Measurements from ENCODE around the gene ARGLU1. TPM values are rescaled to one million over a fixed set of nuclear protein-coding genes. Genes with fewer than 3 reads are reported as not detected.

The ARGLU1 gene
- total RNA-seq, 1 experiment from 2014 or later, result 115 TPM

- TF ChIP-seq PREB (CRISPR knock-in tag; IDR thresholded peaks at IDR 0.05; ENCODE audit: borderline replicate concordance) (peak; percentile 1; the same call in 1 of the 2 replicates), EMX1 (CRISPR knock-in tag; IDR thresholded peaks at IDR 0.05) (no peak), ZNF219 (CRISPR knock-in tag; IDR thresholded peaks at IDR 0.05; ENCODE audit: borderline replicate concordance) (no peak), ZNF423 (CRISPR knock-in tag; IDR thresholded peaks at IDR 0.05) (peak; percentile 70), ZNF281 (CRISPR knock-in tag; IDR thresholded peaks at IDR 0.05) (no peak; the same call in 1 of the 2 replicates), ZNF263 (CRISPR knock-in tag; IDR thresholded peaks at IDR 0.05; ENCODE audit: low read depth) (no peak), JAZF1 (CRISPR knock-in tag; IDR thresholded peaks at IDR 0.05) (no peak), ZNF425 (CRISPR knock-in tag; conservative IDR thresholded peaks at IDR 0.05) (no peak), SOX15 (CRISPR knock-in tag; IDR thresholded peaks at IDR 0.05) (no peak), SMAD4 (CRISPR knock-in tag; IDR thresholded peaks at IDR 0.05) (no peak), E2F5 (CRISPR knock-in tag; IDR thresholded peaks at IDR 0.05) (no peak; the same call in 1 of the 2 replicates), ATF2 (CRISPR knock-in tag; IDR thresholded peaks at IDR 0.05; ENCODE audit: borderline replicate concordance, low read depth) (no peak), ZNF317 (CRISPR knock-in tag; IDR thresholded peaks at IDR 0.05; ENCODE audit: borderline replicate concordance, low read depth) (no peak), TEAD1 (CRISPR knock-in tag; IDR thresholded peaks at IDR 0.05) (peak; percentile 8; the same call in 1 of the 2 replicates), ESRRA (CRISPR knock-in tag; IDR thresholded peaks at IDR 0.05; ENCODE audit: borderline replicate concordance) (0 out of 2 replicates have a peak, but pooled peaks have one; percentile 3), FOXP4 (CRISPR knock-in tag; IDR thresholded peaks at IDR 0.05) (peak; percentile 8; the same call in 1 of the 2 replicates), NR3C1 (CRISPR knock-in tag; conservative IDR thresholded peaks at IDR 0.05; ENCODE audit: low read depth) (no peak), IRF1 (CRISPR knock-in tag; IDR thresholded peaks at IDR 0.05) (no peak; the same call in 1 of the 2 replicates), AFF4 (CRISPR knock-in tag; IDR thresholded peaks at IDR 0.05; ENCODE audit: borderline replicate concordance) (peak; percentile 69; the same call in 1 of the 2 replicates), MAX (CRISPR knock-in tag; IDR thresholded peaks at IDR 0.05) (peak; percentile 89; the same call in 1 of the 2 replicates)
These were observed 31.5 kb downstream of the ARGLU1 start (continued) for GRCh38 chr13:106536244-106537034.

Data from WTC11 (cell line).